Pulmonary artery endothelial cell (primary cell): ENCODE results near the gene CLCN7. TPM values are rescaled to one million over a fixed set of nuclear protein-coding genes. Genes with fewer than 3 reads are reported as not detected.

ENCODE experiments used
- DNase-seq: peaks from one replicate; pipeline ENCODE4 v3.0.0-alpha.2; 2011; ENCODE audit warnings: low read depth, low spot score
- total RNA-seq: library from RNA; depleted of rRNA; stranded (reverse); fragments of >200 nt; gene quantifications from 2 replicates; pipeline ENCODE4 v1.2.3, GENCODE V29; 2014

CLCN7 gene
- total RNA-seq, 1 donor from 2014 or later: 48.3 TPM

GRCh38 chr16:1432388-1433262 is 42.2 kb downstream of the CLCN7 start:
- DNase-seq: no peak

GRCh38 chr16:1431497-1432270 is 43.1 kb downstream of the CLCN7 start:
- no peak for DNase-seq

DNA sequence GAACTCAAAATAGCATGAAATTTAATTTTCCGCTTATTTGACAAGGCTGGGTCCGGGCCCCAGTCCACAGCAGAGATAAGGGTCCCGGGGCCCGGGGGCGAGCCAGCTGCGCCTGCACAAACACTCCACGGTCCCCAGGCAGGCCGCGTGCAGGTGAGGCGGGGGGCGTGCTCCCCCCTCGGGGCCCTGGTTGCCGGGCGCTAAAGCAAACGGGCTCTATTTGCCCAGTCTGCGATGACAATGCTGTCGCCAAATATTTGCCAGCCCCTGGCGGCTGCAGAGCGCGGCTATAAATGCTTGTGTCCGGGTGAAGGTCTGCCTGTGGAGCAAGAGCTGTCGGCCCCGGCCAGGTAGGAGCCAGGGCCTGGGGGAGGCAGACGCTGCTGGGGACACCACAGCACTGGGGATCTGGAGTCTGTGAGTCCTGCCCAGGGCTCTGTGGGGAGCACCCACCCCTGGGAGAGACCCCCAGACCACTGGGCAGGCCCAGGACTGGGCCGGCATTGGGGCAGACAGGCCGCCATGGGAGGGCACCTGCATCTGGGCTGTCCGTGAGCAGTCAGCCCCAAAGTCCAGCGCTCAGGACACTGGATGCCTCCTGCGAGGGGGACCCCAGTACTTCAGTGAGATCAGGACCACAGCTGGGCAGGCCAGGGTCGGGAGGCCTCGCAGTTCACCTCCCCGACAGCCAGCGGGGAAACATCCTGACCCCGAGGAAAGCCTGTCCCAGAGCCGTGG is 43.9 kb downstream of the CLCN7 start, which contains the start of gene PERCC1:
TSS of gene PERCC1 (plus strand) at position 320 of the 738 bp plus-strand sequence. CDS start 1,516 bp downstream, outside the sequence.
- DNase-seq: no peak

- no peak for DNase-seq
These were observed 44.5 kb downstream of the CLCN7 start for GRCh38 chr16:1430214-1430758.

GRCh38 chr16:1429631-1430030 is 45.2 kb downstream of the CLCN7 start:
- no peak for DNase-seq

GRCh38 chr16:1429012-1429411 is 45.8 kb downstream of the CLCN7 start:
- no peak for DNase-seq

- no peak for DNase-seq
These were observed 46.3 kb downstream of the CLCN7 start for GRCh38 chr16:1428511-1428910.

- no peak for DNase-seq
These were observed 47.1 kb downstream of the CLCN7 start for GRCh38 chr16:1427473-1428461.

DNA sequence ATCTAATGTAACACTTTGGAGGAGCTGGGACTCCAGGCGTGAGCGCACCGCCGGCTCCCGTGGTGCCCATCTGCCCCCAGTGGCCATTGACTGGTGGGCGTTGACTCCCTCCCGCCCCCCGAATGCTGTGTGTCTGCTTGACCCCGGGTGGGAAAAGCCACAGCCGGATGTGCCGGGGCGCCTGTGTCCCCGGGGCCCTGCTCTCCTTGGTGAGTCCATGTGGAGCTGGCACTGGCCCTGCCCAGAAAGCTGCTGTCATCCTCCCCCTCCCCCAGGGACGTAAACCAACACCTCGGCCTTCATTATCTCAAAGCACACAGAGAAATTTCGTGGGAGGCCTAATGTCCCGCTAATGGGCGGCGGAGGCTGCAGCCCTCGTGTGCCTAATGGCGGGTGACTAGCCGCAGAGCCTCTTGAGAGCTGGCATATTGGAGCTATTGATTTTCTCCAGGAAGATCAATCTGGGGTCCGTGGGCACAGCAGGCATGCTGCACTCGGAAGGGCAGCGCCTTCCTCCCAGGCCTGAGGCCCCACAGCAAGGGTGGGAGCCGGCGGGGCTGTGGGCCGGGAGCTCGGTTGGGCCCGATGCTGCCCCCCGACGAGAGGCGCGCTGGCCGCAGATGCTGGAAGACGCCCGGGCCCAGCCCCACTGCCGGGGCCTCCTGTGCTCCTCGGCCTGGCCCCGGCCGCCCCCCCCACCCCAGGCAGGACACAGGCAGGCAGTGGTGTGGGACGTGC is 47.9 kb downstream of the CLCN7 start:
- no peak for DNase-seq

- no peak for DNase-seq
These were observed 49.0 kb downstream of the CLCN7 start for GRCh38 chr16:1425616-1426370.

GRCh38 chr16:1424028-1424427 is 50.8 kb downstream of the CLCN7 start:
- DNase-seq: no peak

- no peak for DNase-seq
These were observed 52.8 kb downstream of the CLCN7 start for GRCh38 chr16:1422076-1422475.

DNA sequence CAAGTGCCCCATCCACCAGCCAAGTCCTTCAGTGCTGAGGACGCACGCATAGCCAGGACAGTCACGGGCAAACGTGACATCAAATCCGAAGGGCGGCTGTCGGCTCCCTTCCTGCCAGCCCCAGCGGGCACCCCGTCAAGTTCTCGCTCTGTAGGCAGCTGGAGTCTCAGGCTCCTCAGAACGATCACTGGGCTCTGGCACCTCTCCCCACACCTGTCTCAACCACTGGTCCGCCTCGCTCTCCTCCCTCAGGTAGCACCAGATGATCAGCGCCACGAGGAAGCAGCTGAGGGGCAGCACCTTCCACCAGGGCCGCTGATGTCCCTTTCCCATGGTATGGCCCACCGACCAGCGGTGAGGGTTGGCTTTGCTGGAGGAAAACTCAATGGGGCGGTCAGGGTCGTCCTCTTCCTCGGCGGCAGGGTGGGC is 54.7 kb downstream of the CLCN7 start:
- DNase-seq: no peak

DNA sequence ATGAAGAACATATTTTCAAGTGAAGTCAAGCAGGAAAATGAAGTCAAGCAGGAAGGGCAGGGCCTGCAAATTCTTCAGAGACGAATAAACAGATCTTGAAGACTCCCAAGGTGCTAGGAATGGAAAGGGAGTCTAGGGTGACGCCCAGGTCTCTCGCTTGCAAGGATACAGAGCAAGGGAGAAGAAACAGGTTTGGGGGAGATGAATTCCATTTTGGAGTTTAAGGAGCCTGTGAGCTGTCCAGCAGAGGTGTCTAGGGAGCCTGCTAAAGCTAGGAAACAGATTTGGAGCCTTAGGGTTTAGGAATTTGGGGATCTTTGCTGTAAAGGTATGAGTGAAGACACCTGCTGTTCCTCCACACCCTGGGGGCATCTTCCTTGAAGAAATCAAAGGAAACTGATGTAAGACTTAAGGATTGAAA is 58.3 kb downstream of the CLCN7 start:
- no peak for DNase-seq

DNA sequence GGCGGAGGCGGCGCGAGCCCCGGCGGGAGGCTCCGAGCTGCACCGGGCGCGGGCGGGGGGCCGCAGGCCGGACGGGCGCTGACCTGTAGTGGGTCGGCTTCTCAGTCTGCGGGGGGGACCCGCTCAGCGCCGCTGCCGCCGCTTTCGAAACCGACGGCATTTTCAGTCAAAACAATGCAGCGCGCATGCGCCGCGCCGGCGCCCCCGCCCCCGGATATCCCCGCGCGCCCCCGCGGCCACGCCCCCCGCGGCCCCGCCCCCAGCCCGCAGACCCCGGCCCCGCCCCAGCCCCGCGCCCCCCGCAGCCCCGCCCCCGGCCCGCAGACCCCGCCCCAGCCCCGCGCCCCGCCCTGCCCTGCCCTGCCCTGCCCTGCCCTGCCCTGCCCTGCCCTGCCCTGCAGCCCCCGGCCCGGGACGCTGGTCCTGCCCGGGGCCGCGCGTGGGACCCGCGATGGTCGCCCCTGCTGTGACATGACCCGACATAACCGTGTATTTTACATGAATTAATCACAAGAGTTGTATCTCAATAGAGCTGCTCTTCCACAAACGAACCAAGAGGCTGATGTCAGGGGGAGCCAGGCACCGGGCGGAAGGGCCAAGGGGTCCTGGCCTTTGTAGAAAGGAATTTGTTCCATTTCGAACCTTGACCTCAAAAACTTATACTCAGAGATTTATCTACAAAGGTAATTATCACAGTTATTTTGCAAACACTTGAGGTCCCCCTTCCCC is 60.1 kb downstream of the CLCN7 start, which contains the start of gene UNKL:
TSS of gene UNKL (minus strand) at position 173 of the 729 bp plus-strand sequence. CDS start at position 160, 13 bp downstream.
- no peak for DNase-seq

- DNase-seq: no peak
These were observed 60.9 kb downstream of the CLCN7 start for GRCh38 chr16:1413684-1414531.

GRCh38 chr16:1412847-1413246 is 62.0 kb downstream of the CLCN7 start:
- DNase-seq: no peak
